ENCODE results near the gene YTHDC1.
"Not testable (repeated sequence)": the region's sequence is repeated elsewhere in the genome, so short reads cannot be mapped to it uniquely, and the experiment has no call there.

YTHDC1 gene

GRCh38 chr4:68291256-68291655 is 58.6 kb downstream of the YTHDC1 start:
- DNase-seq (ENCODE audit: low read depth, low spot score): no peak

DNA sequence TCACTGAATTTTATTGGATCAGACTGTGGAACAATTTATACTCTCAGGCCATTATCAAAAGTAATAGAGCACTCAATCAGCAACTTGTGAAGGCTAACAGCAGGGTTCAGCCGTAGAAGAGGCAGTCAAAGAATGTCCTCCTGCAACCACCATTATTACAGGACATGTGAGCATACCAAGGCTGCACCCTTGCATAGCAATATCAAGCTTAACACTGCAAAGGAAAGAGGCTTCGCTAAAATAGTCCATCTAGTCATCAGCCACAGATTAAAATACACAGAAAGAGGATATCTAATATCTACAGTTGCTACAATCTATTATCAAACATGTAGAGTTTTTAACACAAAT is 61.5 kb downstream of the YTHDC1 start:
- no peak for DNase-seq (ENCODE audit: low read depth, low spot score)

DNA sequence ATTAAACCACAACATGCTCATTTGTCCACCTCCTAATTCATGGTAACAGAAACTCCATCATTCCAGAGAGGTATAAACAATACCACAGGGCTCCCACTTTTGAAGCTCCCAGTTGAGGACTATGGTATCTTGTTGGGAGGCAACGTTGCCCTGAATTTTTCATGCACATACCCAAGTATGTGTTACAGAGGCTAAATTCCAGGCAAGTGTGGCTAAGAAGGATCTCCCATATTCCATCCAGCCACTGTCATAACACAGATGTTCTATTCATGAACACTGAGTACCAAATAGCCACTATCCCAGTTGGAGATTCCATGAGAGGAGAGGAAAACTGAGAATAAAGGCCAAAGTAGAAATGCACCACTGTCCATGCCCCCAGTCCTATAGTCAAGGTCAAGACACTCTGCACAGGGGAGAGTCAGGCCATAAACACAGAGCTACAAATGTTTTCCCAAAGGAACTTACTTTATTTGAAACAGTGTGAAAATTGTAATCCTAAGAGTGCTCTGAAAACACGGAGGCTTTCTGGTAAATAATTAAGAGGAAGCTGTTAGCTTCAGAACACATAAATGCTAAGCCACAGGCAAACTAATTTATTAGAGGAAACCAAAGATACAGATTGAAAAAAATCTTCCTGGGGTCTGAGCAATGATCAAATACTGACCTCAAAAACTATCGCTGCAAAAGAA is 62.0 kb downstream of the YTHDC1 start:
- DNase-seq (ENCODE audit: low read depth, low spot score): no peak

DNA sequence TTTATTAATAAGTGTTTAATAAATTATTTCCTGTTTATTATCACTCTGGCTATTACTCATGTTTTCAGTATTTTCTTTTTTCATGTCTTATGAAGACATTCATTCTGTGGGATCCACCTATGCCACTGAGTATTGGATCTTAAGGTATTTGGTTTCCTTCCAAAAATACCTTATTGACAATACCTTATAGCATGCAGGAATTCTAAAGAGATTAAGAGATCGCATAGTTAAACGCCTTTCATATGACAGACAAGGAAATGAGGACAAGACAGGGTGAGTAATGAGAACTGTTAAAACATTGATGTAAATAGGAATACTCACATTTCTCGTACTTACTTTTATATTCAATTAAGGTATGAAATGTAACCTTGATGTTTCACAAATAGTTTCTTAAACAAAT is 66.2 kb downstream of the YTHDC1 start:
- no peak for DNase-seq (ENCODE audit: low read depth, low spot score)

GRCh38 chr4:68283095-68283494 is 66.8 kb downstream of the YTHDC1 start:
- no peak for DNase-seq (ENCODE audit: low read depth, low spot score)

DNA sequence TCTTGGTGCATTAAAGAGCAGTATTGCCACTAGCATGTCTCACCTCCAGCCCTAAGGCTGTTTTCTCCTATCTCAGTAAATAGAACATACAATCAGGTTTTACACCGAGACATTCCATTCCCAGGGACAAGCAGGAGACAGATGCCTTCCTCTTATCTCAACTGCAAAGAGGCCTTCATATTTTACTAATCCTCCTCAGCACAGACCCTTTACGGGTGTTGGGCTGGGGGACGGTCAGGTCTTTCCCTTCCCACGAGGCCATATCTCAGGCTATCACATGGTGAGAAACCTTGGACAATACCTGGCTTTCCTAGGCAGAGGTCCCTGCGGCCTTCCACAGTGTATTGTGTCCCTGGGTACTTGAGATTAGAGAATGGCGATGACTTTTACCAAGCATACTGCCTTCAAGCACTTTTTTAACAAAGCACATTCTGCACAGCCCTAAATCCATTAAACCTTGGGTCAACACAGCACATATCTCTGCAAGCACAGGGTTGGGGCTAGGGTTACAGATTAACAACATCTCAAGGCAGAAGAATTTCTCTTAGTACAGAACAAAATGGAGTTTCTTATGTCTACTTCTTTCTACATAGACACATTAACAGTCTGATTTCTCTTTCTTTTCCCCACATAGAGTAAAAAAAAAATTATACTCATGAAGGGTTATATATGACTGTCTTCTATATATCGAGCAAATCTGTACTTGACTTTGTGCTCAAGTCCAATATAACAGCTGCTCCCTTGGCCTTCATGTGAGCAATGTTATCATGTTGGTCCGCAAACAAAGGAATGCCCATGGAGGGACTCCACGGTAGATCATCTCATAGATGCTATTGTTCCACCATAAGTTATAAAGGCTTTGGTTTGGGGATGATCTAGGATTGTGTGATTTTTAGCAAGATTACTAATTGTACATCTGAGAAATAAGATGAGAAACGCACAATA is 67.8 kb downstream of the YTHDC1 start:
- DNase-seq (ENCODE audit: low read depth, low spot score): not testable (repeated sequence)

DNA sequence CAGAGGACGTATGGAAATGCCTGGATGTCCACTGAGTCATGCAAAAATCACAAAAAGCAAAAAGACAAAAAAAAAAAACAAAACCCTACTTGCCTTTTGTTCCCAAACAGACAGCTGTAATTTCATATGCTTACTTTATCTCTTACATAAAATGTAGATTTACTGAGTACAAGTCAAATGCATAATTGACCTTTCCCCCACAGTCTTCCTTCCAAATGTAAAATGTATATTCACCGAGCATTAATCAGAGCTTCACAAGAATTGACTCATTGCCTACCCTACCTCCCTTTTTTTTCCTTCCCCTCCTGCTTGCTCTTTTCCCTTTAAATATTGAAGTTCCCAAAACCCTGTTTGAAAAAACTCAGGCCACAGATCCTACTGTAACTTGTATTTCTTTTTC is 71.9 kb downstream of the YTHDC1 start:
- DNase-seq (ENCODE audit: low read depth, low spot score): no peak

DNA sequence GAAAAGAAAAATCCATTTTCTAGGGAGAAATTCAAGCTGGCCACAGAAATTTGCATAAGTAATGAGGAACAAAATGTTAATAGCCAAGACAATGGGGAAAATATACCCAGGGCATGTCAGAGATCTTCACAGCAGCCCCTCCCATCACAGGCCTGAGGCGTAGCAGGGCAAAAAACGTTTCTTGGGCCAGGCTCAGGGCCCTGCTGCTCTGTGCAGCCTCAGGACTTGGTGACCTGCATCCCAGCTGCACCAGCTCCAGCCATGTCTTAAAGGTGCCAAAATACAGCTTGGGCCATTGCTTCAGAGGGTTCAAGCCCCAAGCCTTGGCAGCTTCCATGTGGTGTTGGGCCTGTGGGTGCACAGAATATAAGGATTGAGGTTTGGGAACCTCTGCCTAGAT is 72.3 kb downstream of the YTHDC1 start:
- no peak for DNase-seq (ENCODE audit: low read depth, low spot score)

GRCh38 chr4:68272860-68273259 is 77.0 kb downstream of the YTHDC1 start:
- DNase-seq (ENCODE audit: low read depth, low spot score): no peak

DNA sequence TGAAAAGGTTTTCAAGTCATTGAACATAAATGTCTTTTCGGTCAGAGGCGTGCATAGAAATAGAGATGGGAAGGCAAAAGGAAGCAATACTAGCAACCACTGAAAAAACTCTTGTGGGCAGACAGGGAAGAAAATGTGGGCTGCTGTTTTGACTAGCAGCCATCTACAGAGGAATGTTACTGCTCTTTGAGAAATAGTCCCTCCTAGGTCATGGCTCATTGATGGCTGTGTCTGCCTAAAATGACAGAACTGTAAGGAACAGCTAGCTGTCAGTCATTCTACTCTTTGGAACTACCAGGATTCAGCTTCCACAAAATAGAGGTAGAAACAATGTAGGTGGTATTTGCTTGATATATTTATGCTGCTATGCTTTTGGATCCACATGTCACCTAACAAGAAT is 77.5 kb downstream of the YTHDC1 start:
- no peak for DNase-seq (ENCODE audit: low read depth, low spot score)

GRCh38 chr4:68271851-68272357 is 78.0 kb downstream of the YTHDC1 start:
- DNase-seq (ENCODE audit: low read depth, low spot score): no peak

GRCh38 chr4:68267433-68267944 is 82.4 kb downstream of the YTHDC1 start:
- no peak for DNase-seq (ENCODE audit: low read depth, low spot score)

DNA sequence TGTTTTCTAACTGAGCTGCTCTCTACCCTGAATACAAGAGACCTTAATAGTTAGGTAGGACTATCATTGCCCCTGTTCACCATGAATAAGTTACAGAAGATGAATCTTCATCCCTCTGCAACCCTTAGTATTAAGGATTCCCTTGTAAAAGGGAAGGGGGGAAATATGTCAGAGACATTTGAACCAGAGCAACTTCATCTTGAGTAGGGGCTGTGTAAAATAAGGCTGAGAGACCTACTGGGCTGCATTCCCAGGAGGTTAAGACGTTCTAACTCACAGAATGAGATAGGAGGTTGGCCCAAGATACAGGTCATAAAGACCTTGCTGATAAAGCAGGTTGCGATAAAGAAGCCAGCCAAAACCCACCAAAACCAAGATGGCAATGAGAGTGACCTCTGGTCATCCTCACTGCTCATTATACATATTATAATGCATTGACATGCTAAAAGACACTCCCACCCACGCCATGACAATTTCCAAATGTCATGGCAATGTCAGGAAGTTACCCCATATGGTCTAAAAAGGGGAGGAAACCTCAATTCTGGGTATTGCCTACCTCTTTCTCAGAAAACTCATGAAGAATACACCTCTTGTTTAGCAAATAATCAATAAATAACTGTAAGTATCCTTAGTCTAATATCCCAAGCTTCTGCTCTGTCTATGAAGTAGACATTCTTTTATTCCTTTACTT is 84.9 kb downstream of the YTHDC1 start:
- no peak for DNase-seq (ENCODE audit: low read depth, low spot score)
